Liver (tissue), 9 donors: ENCODE measurements around the gene MAP1LC3C. TPM values are rescaled to one million over a fixed set of nuclear protein-coding genes. Genes with fewer than 3 reads are reported as not detected.

Experiments used
- DNase-seq: peaks from one replicate; pipeline ENCODE4 v3.0.0-alpha.2; 2017; ENCODE audit warnings: low spot score
- H3K27ac ChIP-seq, 2 donors: one replicate each; pipeline ENCODE4 v1.7.0; 2013; ENCODE audit warnings: inconsistent platforms in 2 of 2, low read length in 2 of 2, control low read depth in 1 of 2, low read depth in 1 of 2, mild to moderate bottlenecking in 1 of 2
- H3K27me3 ChIP-seq, 4 donors: one replicate each; pipeline versions ENCODE4 v1.6.1 to v1.7.0; 2013; ENCODE audit warnings: low read length in 3 of 4, inconsistent platforms in 1 of 4, mild to moderate bottlenecking in 1 of 4, moderate library complexity in 1 of 4; ENCODE audit not compliant: control insufficient read depth in 4 of 4, insufficient read depth in 4 of 4
- H3K36me3 ChIP-seq, 4 donors: one replicate each; pipeline versions ENCODE4 v1.6.1 to v1.7.0; 2013; ENCODE audit warnings: low read length in 3 of 4, mild to moderate bottlenecking in 3 of 4, low read depth in 1 of 4, moderate library complexity in 1 of 4; ENCODE audit not compliant: control insufficient read depth in 4 of 4, insufficient read depth in 3 of 4
- H3K4me1 ChIP-seq, 4 donors: one replicate each; pipeline versions ENCODE4 v1.6.1 to v1.7.0; 2013; ENCODE audit warnings: low read length in 3 of 4, mild to moderate bottlenecking in 3 of 4, moderate library complexity in 1 of 4; ENCODE audit not compliant: control insufficient read depth in 4 of 4, insufficient read depth in 4 of 4
- H3K4me3 ChIP-seq, 3 donors: one replicate each; pipeline versions ENCODE4 v1.6.1 to v1.7.0; 2013; ENCODE audit warnings: low read length in 3 of 3, control low read depth in 1 of 3, low read depth in 1 of 3, mild to moderate bottlenecking in 1 of 3
- H3K9ac ChIP-seq, 2 donors: one replicate each; pipeline ENCODE4 v1.7.0; 2013; ENCODE audit warnings: low read length in 2 of 2, mild to moderate bottlenecking in 2 of 2, moderate library complexity in 2 of 2, control low read depth in 1 of 2, low read depth in 1 of 2
- H3K9me3 ChIP-seq, 4 donors: one replicate each; pipeline versions ENCODE4 v1.6.1 to v1.7.0; 2013; ENCODE audit warnings: low read length in 3 of 4; ENCODE audit not compliant: control insufficient read depth in 4 of 4
- ATF3 ChIP-seq: IDR thresholded peaks from 2 replicates; pipeline ENCODE4 v1.6.1; 2016; ENCODE audit warnings: antibody characterized with exemption
- EGR1 ChIP-seq, 2 donors: IDR thresholded peaks; 2 replicates each; pipeline ENCODE4 v1.6.1; 2016 to 2018; ENCODE audit warnings: antibody characterized with exemption in 2 of 2, low read depth in 2 of 2
- FOXA1 ChIP-seq: IDR thresholded peaks from 2 replicates; pipeline ENCODE4 v1.6.1; 2016; ENCODE audit warnings: antibody characterized with exemption
- FOXA2 ChIP-seq: IDR thresholded peaks from 2 replicates; pipeline ENCODE4 v1.6.1; 2016; ENCODE audit warnings: antibody characterized with exemption
- HNF4A ChIP-seq, 2 donors: conservative IDR thresholded peaks; 2 replicates each; pipeline ENCODE4 v1.6.1; 2016; ENCODE audit warnings: antibody characterized with exemption in 2 of 2, mild to moderate bottlenecking in 2 of 2
- JUND ChIP-seq, 2 donors: IDR thresholded peaks; 2 replicates each; pipeline ENCODE4 v1.6.1; 2016; ENCODE audit warnings: antibody characterized with exemption in 2 of 2
- NR2F2 ChIP-seq: IDR thresholded peaks from 2 replicates; pipeline ENCODE4 v1.6.1; 2016; ENCODE audit warnings: antibody characterized with exemption
- RXRA ChIP-seq, 2 donors: IDR thresholded peaks; 2 replicates each; pipeline ENCODE4 v1.6.1; 2017 to 2018; ENCODE audit warnings: antibody characterized with exemption in 2 of 2, mild to moderate bottlenecking in 1 of 2
- TAF1 ChIP-seq: conservative IDR thresholded peaks from 2 replicates; pipeline ENCODE4 v1.6.1; 2016; ENCODE audit warnings: antibody characterized with exemption, mild to moderate bottlenecking
- YY1 ChIP-seq: IDR thresholded peaks from 2 replicates; pipeline ENCODE4 v1.6.1; 2016; ENCODE audit warnings: antibody characterized with exemption, mild to moderate bottlenecking
- ZBTB33 ChIP-seq: IDR thresholded peaks from 2 replicates; pipeline ENCODE4 v1.6.1; 2016; ENCODE audit warnings: antibody characterized with exemption
- WGBS: extraction: QIAGEN DNeasy Blood & Tissue Kit; methylation state at CpG from one replicate; pipeline ENCODE4 v1.1.7; 2013; 5-methylcytosine and 5-hydroxymethylcytosine counted together
- polyA plus RNA-seq, 2 donors: library from polyadenylated mRNA; stranded (reverse) in 1 of 2; unstranded in 1 of 2; fragments of 200-250 nt in 1 of 2; fragments of >200 nt in 1 of 2; fragmentation: Nextera tagmentation in 1 of 2; extraction: Ambion mirVana in 1 of 2; gene quantifications; one replicate each; pipeline versions ENCODE4 v1.2.1 to v1.2.3, GENCODE V29; 2013 to 2015
- total RNA-seq, 2 donors: library from RNA; depleted of rRNA; stranded (reverse); fragments of >200 nt; gene quantifications; one replicate each; pipeline ENCODE4 v1.2.3, GENCODE V29; 2014
- TF ChIP-seq, protein P1 (sequence below): IDR thresholded peaks from 2 replicates; pipeline ENCODE4 v1.6.1; 2016; ENCODE audit warnings: antibody characterized with exemption, mild to moderate bottlenecking
- TF ChIP-seq, protein P2 (sequence below): fragments of 150-350 bp; IDR thresholded peaks from 2 replicates; pipeline ENCODE4 v1.5.1; 2017; ENCODE audit warnings: improper control_type of control experiment, low read depth, low read length; ENCODE audit not compliant: missing input control
- donor health status: healthy.
- donor health status: healthy.
- donor health status: healthy.
- donor health status: healthy.
- donor health status: healthy.

Gene MAP1LC3C
- total RNA-seq (not detected), polyA plus RNA-seq (not detected)

DNA sequence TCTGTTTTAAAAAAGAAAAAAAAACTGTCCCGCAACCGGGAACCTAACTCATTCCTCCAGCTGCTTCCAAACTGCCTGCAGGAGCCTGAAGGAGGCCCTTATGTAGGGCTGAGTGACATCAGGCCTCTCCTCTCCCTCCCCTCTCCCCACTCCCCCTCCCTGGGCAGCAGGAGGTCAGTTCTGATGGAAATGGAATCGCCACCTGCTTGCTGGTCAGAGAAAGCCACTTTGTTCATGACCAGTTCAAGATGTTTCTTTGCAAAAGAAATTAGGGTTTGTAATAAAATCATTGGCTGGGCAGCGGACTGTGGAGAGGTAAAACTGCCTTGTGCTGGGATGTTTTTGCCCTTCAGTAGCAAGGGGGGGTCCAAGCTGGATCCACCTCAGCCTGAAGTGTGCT, at the start of gene MAP1LC3C:
MAP1LC3C (minus strand) TSS at position 73 of the 400 bp plus-strand sequence. CDS start 90 bp downstream, outside the sequence.
- 43% methylated on average over 4 of the region's 4 CpGs for WGBS

More for the DNA sequence above, at the start of gene MAP1LC3C:
- Histone ChIP-seq H3K4me1 (peaks cover 0 to 6% (median 0%) of the 10 kb centered on the region in 4 donors), H3K9ac (no peak within 1 kb of the TSS), H3K4me3 (peak within 1 kb of the TSS in 2 of 3 donors; percentile 21 to 53), H3K36me3 (no peaks in the 10 kb centered on the region), H3K27ac (no peak within 1 kb of the TSS), H3K27me3 (no peaks in the 10 kb centered on the region), H3K9me3 (no peaks in the 10 kb centered on the region)
- TF ChIP-seq ZBTB33 (no peak), HNF4A (conservative IDR thresholded peaks at IDR 0.05) (no peak), NR2F2 (no peak), TAF1 (no peak), FOXA2 (no peak), FOXA1 (no peak), EGR1 (IDR thresholded peaks at IDR 0.05; ENCODE audit: low read depth in 2 of 2) (no peak), ATF3 (no peak), RXRA (IDR thresholded peaks at IDR 0.05) (no peak), YY1 (no peak), JUND (IDR thresholded peaks at IDR 0.05) (no peak)
- TF ChIP-seq, protein P1, sequence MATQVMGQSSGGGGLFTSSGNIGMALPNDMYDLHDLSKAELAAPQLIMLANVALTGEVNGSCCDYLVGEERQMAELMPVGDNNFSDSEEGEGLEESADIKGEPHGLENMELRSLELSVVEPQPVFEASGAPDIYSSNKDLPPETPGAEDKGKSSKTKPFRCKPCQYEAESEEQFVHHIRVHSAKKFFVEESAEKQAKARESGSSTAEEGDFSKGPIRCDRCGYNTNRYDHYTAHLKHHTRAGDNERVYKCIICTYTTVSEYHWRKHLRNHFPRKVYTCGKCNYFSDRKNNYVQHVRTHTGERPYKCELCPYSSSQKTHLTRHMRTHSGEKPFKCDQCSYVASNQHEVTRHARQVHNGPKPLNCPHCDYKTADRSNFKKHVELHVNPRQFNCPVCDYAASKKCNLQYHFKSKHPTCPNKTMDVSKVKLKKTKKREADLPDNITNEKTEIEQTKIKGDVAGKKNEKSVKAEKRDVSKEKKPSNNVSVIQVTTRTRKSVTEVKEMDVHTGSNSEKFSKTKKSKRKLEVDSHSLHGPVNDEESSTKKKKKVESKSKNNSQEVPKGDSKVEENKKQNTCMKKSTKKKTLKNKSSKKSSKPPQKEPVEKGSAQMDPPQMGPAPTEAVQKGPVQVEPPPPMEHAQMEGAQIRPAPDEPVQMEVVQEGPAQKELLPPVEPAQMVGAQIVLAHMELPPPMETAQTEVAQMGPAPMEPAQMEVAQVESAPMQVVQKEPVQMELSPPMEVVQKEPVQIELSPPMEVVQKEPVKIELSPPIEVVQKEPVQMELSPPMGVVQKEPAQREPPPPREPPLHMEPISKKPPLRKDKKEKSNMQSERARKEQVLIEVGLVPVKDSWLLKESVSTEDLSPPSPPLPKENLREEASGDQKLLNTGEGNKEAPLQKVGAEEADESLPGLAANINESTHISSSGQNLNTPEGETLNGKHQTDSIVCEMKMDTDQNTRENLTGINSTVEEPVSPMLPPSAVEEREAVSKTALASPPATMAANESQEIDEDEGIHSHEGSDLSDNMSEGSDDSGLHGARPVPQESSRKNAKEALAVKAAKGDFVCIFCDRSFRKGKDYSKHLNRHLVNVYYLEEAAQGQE: no peak
- TF ChIP-seq, protein P2, sequence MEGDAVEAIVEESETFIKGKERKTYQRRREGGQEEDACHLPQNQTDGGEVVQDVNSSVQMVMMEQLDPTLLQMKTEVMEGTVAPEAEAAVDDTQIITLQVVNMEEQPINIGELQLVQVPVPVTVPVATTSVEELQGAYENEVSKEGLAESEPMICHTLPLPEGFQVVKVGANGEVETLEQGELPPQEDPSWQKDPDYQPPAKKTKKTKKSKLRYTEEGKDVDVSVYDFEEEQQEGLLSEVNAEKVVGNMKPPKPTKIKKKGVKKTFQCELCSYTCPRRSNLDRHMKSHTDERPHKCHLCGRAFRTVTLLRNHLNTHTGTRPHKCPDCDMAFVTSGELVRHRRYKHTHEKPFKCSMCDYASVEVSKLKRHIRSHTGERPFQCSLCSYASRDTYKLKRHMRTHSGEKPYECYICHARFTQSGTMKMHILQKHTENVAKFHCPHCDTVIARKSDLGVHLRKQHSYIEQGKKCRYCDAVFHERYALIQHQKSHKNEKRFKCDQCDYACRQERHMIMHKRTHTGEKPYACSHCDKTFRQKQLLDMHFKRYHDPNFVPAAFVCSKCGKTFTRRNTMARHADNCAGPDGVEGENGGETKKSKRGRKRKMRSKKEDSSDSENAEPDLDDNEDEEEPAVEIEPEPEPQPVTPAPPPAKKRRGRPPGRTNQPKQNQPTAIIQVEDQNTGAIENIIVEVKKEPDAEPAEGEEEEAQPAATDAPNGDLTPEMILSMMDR: no peak
- no peak for DNase-seq
